ENCODE data around the gene CDC42BPA.

DNA sequence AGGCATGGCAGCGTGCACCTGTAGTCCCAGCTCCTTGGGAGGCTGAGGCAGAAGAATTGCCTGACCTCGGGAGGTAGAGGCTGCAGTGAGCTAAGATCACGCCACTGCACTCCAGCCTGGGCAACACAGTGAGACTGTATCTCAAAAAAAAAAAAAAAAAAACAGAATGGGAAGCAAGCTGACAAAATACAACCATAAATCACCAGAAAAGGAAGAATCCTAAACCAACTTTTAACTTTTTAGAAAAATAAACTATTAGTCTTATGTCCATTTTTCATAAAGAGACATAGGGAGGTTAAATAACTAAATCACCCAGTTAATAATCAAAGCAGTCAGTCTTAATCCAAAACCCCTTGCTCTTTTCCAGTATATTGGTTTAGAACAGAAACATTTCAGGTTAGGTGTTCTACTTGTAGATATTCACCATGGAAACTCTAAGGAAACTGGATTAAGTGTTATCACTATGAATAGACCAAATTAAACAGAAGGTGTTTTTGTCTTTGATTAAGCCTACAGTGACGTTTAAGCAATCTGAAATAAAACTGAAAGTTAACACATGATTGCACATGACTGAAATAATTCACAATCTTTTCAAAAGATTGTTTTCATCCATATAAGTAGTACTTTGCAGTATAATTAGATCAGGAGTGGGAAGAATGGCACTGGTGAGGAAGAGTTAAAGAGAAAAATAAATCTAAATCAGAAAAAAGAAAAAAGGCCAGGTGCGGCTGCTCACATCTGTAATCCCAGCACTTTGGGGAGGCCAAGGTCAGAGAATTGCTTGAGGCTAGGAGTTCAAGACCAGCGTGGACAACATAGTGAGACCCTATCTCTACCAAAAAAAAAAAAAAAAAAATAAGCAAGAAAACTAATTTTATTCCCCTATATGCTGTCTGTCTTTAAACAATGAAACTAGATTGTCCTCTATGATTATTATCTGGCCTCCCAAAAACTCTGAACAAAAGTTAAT lies 9.6 kb downstream of the CDC42BPA start:
- TF ChIP-seq CTCF (IDR thresholded peaks at IDR 0.05) (no peak), POLR2A (IDR thresholded peaks at IDR 0.05) (no peak)
